OCI-LY3 (cell line): ENCODE results near the gene LRP6.

Experiments
- H2AFZ ChIP-seq: fragments of 200-600, 300-600 bp; shearing (Covaris generic); 2 replicates; pipeline ENCODE4 v1.6.0; 2014; ENCODE audit warnings: antibody characterized with exemption, low read depth, low read length
- H3K27ac ChIP-seq: fragments of 200-600, 300-600 bp; sonication (generic); 2 replicates; pipeline ENCODE4 v1.5.1; 2014; ENCODE audit warnings: mild to moderate bottlenecking, low read length, moderate library complexity, mixed read lengths
- H3K27me3 ChIP-seq: fragments of 200-600, 300-600 bp; sonication (generic); 2 replicates; pipeline ENCODE4 v1.6.1; 2014; ENCODE audit warnings: low read depth, low read length, mixed read lengths
- H3K36me3 ChIP-seq: fragments of 200-600, 300-600 bp; sonication (generic); replicated peaks from 2 replicates; pipeline ENCODE3; 2014; ENCODE audit warnings: low read depth, low read length, mixed read lengths
- H3K4me1 ChIP-seq: fragments of 300-600, 200-600 bp; sonication (generic); 2 replicates; pipeline ENCODE4 v1.6.1; 2014; ENCODE audit warnings: low read length, mixed read lengths
- H3K4me2 ChIP-seq: fragments of 200-600, 300-600 bp; sonication (generic); 2 replicates; pipeline ENCODE4 v1.6.1; 2014; ENCODE audit warnings: low read length, mixed read lengths
- H3K4me3 ChIP-seq: fragments of 300-600, 200-600 bp; sonication (generic); 2 replicates; pipeline ENCODE4 v1.5.1; 2014; ENCODE audit warnings: antibody characterized with exemption, mild to moderate bottlenecking, low read length, moderate library complexity
- H3K79me2 ChIP-seq: fragments of 300-600, 200-600 bp; shearing (Covaris generic); 2 replicates; pipeline ENCODE4 v1.6.1; 2014; ENCODE audit warnings: mild to moderate bottlenecking, low read length, mixed read lengths
- H3K9ac ChIP-seq: fragments of 300-600, 200-600 bp; shearing (Covaris generic); 2 replicates; pipeline ENCODE4 v1.6.0; 2014; ENCODE audit warnings: mild to moderate bottlenecking, low read length, moderate library complexity
- H3K9me3 ChIP-seq: fragments of 200-600, 300-600 bp; shearing (Covaris generic); 2 replicates; pipeline ENCODE4 v1.6.1; 2014; ENCODE audit warnings: low read length, mixed read lengths; ENCODE audit not compliant: insufficient read depth
- H4K20me1 ChIP-seq: fragments of 200-600, 300-600 bp; sonication (generic); 2 replicates; pipeline ENCODE4 v1.6.1; 2016; ENCODE audit warnings: low read length, mixed read lengths; ENCODE audit not compliant: insufficient read depth
- CTCF ChIP-seq: fragments of 200-600, 300-600 bp; sonication (generic); IDR thresholded peaks from 2 replicates; pipeline ENCODE4 v1.5.1; 2014; ENCODE audit warnings: antibody characterized with exemption, low read length, low read depth
- EZH2phosphoT487 ChIP-seq: fragments of 200-600 bp; shearing (Covaris generic); IDR thresholded peaks from 2 replicates; pipeline ENCODE4 v1.6.1; 2018; ENCODE audit warnings: antibody characterized with exemption, mixed run types, low read depth

Gene LRP6

GRCh38 chr12:12302976-12303375, 36.1 kb upstream of the LRP6 start:
- no peak overlapping the region for H3K4me2 ChIP-seq
- no peak overlapping the region for H3K9ac ChIP-seq
- no peaks in the 10 kb centered on the region for H3K9me3 ChIP-seq
- peaks cover 3% of the 10 kb centered on the region; the same call in 1 of the 2 replicates for H3K27me3 ChIP-seq
- H3K36me3 ChIP-seq: no peaks in the 10 kb centered on the region
- TF ChIP-seq EZH2phosphoT487 (no peak), CTCF (no peak)
- no peaks in the 10 kb centered on the region for H3K79me2 ChIP-seq
- H2AFZ ChIP-seq: no peak overlapping the region
- H3K27ac ChIP-seq: no peak overlapping the region
- no peaks in the 10 kb centered on the region for H3K4me1 ChIP-seq
- H4K20me1 ChIP-seq: no peaks in the 10 kb centered on the region
- H3K4me3 ChIP-seq: no peak overlapping the region

GRCh38 chr12:12301122-12301521, 34.3 kb upstream of the LRP6 start:
- Histone ChIP-seq H3K27me3 (no peaks in the 10 kb centered on the region; the same call in 1 of the 2 replicates), H3K9me3 (no peaks in the 10 kb centered on the region), H3K36me3 (no peaks in the 10 kb centered on the region), H2AFZ (no peak overlapping the region), H4K20me1 (no peaks in the 10 kb centered on the region), H3K4me1 (no peaks in the 10 kb centered on the region), H3K4me3 (no peak overlapping the region), H3K27ac (no peak overlapping the region), H3K79me2 (no peaks in the 10 kb centered on the region), H3K4me2 (no peak overlapping the region), H3K9ac (no peak overlapping the region)
- TF ChIP-seq CTCF (no peak), EZH2phosphoT487 (no peak)

GRCh38 chr12:12297201-12297830, 30.5 kb upstream of the LRP6 start:
- TF ChIP-seq EZH2phosphoT487 (no peak), CTCF (no peak)
- Histone ChIP-seq H3K27me3 (no peaks in the 10 kb centered on the region; the same call in 1 of the 2 replicates), H3K4me1 (no peaks in the 10 kb centered on the region), H3K4me3 (no peak overlapping the region), H3K36me3 (no peaks in the 10 kb centered on the region), H3K4me2 (no peak overlapping the region), H3K27ac (no peak overlapping the region), H4K20me1 (no peaks in the 10 kb centered on the region), H2AFZ (no peak overlapping the region), H3K79me2 (no peaks in the 10 kb centered on the region), H3K9me3 (no peaks in the 10 kb centered on the region), H3K9ac (no peak overlapping the region)

- H3K4me3 ChIP-seq: no peak overlapping the region
- H3K9me3 ChIP-seq: no peaks in the 10 kb centered on the region
- H3K4me2 ChIP-seq: no peak overlapping the region
- H3K4me1 ChIP-seq: no peaks in the 10 kb centered on the region
- H3K27me3 ChIP-seq: no peaks in the 10 kb centered on the region
- H3K79me2 ChIP-seq: no peaks in the 10 kb centered on the region
- no peaks in the 10 kb centered on the region for H4K20me1 ChIP-seq
- H3K36me3 ChIP-seq: no peaks in the 10 kb centered on the region
- no peak overlapping the region for H3K27ac ChIP-seq
- TF ChIP-seq EZH2phosphoT487 (no peak), CTCF (no peak)
- no peak overlapping the region for H2AFZ ChIP-seq
- no peak overlapping the region for H3K9ac ChIP-seq
These were observed 27.6 kb upstream of the LRP6 start for GRCh38 chr12:12294215-12295005.
